Measurements from ENCODE around the gene TM4SF18. TPM values are rescaled to one million over a fixed set of nuclear protein-coding genes. Genes with fewer than 3 reads are reported as not detected.
A peak's percentile ranks its signal among the peaks of the same experiment; 100 is the strongest.
"Not testable (repeated sequence)": the region's sequence is repeated elsewhere in the genome, so short reads cannot be mapped to it uniquely, and the experiment has no call there.

Gene TM4SF18
- total RNA-seq, 2 donors from 2014 or later, result not detected

DNA sequence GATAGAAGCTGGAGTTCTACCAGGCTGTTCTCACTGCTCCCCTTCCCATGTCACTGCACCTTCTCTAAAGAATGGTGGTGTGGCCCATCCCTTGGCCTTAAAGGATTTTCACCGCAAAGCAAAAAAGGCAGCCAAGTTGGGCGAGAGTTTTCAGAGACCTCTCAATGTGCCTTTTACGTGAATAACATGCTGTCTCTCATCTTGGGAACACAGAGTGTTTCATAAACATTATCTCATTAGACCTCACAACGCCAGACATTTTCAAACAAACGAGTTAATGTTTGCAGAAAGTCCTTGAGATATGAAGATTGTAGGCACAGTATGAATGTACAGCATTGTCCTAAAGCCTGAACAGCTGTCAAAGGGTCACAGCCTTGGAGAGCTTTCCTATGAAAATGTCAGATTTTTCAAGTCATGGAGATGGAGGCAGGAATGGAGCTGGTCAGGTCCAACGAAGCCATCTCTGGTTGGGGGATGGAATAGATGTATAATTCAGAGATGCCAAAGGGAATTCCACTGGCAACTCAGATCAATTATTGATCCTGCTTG is 22.7 kb upstream of the TM4SF18 start:
- no peak for ATAC-seq
- no peaks in the 10 kb centered on the region for H3K4me1 Mint-ChIP-seq (ENCODE audit: low read depth in 2 of 2)
- H3K4me3 Mint-ChIP-seq, result no peak overlapping the region
- no peaks in the 10 kb centered on the region for H3K36me3 Mint-ChIP-seq
- H3K9me3 Mint-ChIP-seq, result no peaks in the 10 kb centered on the region
- H3K27ac Mint-ChIP-seq, result no peak overlapping the region
- DNase-seq (ENCODE audit: low spot score), result no peak
- peaks cover 10 to 38% of the 10 kb centered on the region in 2 donors for H3K27me3 Mint-ChIP-seq

DNA sequence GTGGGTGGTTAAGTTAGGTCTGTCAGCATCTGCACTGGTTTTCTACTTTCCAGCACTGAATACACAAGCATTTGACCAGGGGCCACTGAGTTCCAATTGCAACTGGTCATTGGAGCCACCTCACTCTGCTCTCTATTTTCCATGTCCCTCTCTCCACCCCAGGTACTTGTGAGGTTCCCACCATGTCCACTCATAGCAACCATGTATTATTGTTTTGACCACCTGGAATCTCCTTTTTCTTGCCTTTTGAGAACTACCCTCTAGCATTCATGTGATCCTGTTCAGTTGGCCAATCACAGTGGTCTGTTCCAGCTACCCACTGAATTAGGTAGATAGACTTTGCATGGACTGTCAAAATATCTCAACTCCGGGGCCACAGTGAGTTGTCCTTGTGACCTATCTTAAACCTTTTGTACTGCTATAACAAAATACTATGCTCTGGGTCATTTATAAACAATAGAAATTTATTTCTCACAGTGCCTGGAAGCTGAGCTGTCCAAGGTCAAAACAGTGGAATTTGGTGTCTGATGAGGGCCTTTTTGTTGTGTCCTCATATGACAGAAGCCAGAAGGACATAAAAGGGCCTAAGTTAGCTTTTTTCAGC is 20.2 kb upstream of the TM4SF18 start:
- no peak overlapping the region for H3K4me3 Mint-ChIP-seq
- DNase-seq (ENCODE audit: low spot score) (no peak), ATAC-seq (no peak)
- H3K27ac Mint-ChIP-seq, result no peak overlapping the region
- H3K36me3 Mint-ChIP-seq, result no peaks in the 10 kb centered on the region
- no peaks in the 10 kb centered on the region for H3K9me3 Mint-ChIP-seq
- peaks cover 10 to 40% of the 10 kb centered on the region in 2 donors for H3K27me3 Mint-ChIP-seq
- no peaks in the 10 kb centered on the region for H3K4me1 Mint-ChIP-seq (ENCODE audit: low read depth in 2 of 2)

DNA sequence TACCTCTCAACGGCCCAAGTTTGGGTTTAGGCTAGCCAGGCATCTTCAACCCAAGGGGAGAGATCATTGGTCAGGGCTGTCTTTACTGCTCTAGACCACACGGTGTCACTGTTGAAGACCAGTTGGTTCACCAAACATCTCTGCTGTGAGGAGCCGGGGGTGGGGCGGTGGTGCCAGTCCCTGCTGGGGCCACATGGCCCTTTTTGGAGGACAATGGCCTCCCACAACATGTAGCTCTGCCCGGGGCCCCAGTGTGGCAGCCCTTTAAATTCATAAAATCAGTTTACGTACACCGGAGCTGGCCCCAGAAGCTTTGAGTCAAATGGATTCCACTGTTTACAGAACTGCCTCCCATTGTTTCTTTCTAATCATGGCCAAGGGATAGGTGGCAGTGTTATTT is 19.1 kb upstream of the TM4SF18 start:
- no peak overlapping the region for H3K27ac Mint-ChIP-seq
- peaks cover 7 to 31% of the 10 kb centered on the region in 2 donors for H3K27me3 Mint-ChIP-seq
- H3K9me3 Mint-ChIP-seq, result no peaks in the 10 kb centered on the region
- no peaks in the 10 kb centered on the region for H3K36me3 Mint-ChIP-seq
- peak; percentile 77 to 83 for ATAC-seq
- no peaks in the 10 kb centered on the region for H3K4me1 Mint-ChIP-seq (ENCODE audit: low read depth in 2 of 2)
- no peak overlapping the region for H3K4me3 Mint-ChIP-seq
- peak; percentile 64 for DNase-seq (ENCODE audit: low spot score)

DNA sequence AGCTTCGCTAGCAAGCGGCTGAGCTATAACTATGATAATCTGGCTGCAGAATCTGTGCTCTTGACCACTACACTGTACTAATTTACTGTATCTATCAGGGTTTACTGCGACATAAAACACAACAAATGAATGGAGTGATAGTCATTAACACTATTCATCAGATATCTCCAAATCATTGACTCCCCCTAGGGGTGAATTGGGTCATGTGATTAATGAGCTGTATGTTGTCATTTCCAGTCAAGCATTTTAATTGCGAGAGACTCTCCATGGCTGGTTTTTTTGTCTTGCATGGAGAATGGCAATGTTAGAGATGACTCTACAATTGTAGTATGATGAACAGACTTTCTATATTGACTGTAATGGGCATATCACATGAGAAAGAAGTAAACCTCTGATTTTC is 10.5 kb upstream of the TM4SF18 start:
- H3K36me3 Mint-ChIP-seq, result no peaks in the 10 kb centered on the region
- H3K9me3 Mint-ChIP-seq, result no peaks in the 10 kb centered on the region
- H3K27me3 Mint-ChIP-seq, result peaks cover 18 to 52% of the 10 kb centered on the region in 2 donors
- no peak overlapping the region for H3K4me3 Mint-ChIP-seq
- H3K4me1 Mint-ChIP-seq (ENCODE audit: low read depth in 2 of 2), result no peaks in the 10 kb centered on the region
- no peak for ATAC-seq
- H3K27ac Mint-ChIP-seq, result no peak overlapping the region
- no peak for DNase-seq (ENCODE audit: low spot score)

DNA sequence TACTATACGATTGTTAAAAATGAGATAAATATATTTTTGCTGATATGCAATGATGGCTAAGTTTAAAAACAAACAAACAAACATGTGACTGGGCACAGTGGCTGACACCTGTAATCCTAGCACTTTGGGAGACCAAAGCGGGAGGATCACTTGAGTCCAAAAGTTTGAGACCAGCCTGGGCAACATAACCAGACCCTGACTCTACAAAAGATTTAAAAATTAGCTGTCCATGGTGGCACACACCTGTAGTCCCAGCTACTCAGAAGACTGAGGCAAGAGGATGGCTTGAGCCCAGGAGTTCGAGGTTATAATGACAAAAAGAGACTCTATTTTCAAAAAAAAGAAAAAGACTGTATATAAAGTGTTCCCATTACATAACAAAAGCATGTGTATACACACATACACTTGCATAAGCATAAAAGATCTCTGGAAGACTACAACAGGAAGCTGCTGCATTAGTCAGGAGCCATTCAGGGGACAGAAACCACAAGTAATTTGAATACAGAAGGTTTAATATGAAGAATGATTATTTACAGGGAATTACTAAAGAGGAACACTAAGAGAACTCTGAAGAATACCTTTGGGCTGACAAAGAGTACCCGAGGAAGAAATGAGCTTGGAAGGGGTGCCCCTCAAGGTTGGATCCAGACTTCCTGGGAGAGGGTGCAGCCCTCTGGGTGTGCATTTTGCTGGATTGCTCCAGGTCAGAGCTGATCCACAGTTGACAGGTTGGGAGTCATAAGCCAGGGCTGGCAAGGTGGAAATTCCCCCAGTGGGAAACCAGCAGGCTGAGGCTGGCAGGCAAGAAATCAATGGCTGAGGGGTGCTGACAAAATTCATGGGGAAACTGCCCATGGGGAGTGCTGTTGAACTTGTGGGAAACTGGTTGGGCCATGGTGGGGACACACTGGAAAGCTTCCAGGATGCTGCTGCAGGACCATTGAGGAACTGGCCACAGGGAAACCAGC is 9.3 kb upstream of the TM4SF18 start:
- H3K9me3 Mint-ChIP-seq, result no peaks in the 10 kb centered on the region
- H3K36me3 Mint-ChIP-seq, result no peaks in the 10 kb centered on the region
- no peak for ATAC-seq
- DNase-seq (ENCODE audit: low spot score), result no peak
- no peaks in the 10 kb centered on the region for H3K4me1 Mint-ChIP-seq (ENCODE audit: low read depth in 2 of 2)
- H3K27ac Mint-ChIP-seq, result no peak overlapping the region
- peaks cover 18 to 48% of the 10 kb centered on the region in 2 donors for H3K27me3 Mint-ChIP-seq
- no peak overlapping the region for H3K4me3 Mint-ChIP-seq

DNA sequence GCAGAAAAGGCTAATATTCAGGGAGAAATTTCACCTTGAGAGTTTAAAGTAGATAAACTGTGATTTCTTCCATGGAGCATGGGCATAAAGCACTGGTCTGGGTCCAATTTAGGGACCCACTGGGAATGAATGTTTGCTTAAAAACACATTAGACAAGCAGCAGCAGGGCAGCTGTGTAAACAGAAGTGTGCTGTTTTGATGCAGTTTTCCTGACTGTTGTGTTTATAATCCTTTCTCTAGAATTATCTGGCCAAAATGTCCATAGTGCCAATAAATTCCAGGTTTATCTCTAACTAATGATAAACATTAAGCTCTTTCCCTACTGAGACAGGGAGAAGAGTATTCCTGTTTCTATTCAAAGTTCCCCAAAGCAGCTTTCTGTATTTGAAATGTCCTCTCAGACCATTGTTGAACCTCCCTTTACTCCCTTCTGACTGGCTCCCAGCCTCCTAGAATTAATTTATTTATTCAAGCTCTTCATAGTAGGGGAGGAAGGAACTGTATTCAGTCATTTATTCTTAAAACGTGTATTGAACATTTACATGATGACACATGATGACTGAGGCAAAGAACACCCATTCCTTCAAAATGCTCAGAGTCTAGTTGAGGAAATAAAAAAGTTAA is 7.0 kb upstream of the TM4SF18 start:
- Mint-ChIP-seq H3K4me3 (no peak overlapping the region), H3K4me1 (ENCODE audit: low read depth in 2 of 2) (no peaks in the 10 kb centered on the region), H3K27ac (no peak overlapping the region), H3K27me3 (peaks cover 15 to 40% of the 10 kb centered on the region in 2 donors), H3K9me3 (no peaks in the 10 kb centered on the region), H3K36me3 (no peaks in the 10 kb centered on the region)
- DNase-seq (ENCODE audit: low spot score) (no peak), ATAC-seq (no peak)

DNA sequence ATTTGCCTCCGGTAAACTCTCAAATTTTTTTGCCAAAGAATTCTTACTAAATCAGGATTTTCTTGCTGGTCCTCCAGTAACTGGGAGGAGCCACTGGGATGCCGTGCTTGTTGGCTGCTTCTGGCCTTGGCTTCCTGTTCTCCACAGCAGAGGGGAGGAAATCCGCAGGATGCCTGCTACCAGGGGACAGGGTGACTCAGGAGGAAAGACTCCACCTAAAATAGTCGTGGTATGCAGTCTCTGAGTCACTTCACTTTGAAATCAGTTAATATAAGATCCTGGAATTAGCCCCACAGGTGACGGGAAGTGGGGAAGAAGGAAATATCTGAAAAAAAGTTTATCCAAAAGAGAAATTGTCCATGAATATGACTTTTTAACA is 6.5 kb upstream of the TM4SF18 start:
- no peak overlapping the region for H3K4me3 Mint-ChIP-seq
- ATAC-seq (no peak), DNase-seq (ENCODE audit: low spot score) (no peak)
- no peaks in the 10 kb centered on the region for H3K9me3 Mint-ChIP-seq
- H3K27me3 Mint-ChIP-seq, result peaks cover 15 to 40% of the 10 kb centered on the region in 2 donors
- H3K36me3 Mint-ChIP-seq, result no peaks in the 10 kb centered on the region
- H3K27ac Mint-ChIP-seq, result no peak overlapping the region
- H3K4me1 Mint-ChIP-seq (ENCODE audit: low read depth in 2 of 2), result no peaks in the 10 kb centered on the region

DNA sequence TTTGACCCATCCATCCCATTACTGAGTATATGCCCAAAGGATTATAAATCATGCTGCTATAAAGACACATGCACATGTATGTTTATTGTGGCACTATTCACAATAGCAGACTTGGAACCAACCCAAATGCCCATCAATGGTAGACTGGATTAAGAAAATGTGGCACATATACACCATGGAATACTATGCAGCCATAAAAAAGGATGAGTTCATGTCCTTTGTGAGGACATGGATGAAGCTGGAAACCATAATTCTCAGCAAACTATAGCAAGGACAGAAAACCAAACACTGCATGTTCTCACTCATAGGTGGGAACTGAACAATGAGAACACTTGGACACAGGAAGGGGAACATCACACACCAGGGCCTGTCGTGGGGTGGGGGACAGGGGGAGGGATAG is 4.0 kb upstream of the TM4SF18 start:
- not testable (repeated sequence) for H3K4me3 Mint-ChIP-seq; H3K36me3 Mint-ChIP-seq; DNase-seq (ENCODE audit: low spot score); H3K4me1 Mint-ChIP-seq (ENCODE audit: low read depth in 2 of 2); H3K9me3 Mint-ChIP-seq; H3K27ac Mint-ChIP-seq; ATAC-seq
- peaks cover 17 to 30% of the 10 kb centered on the region in 2 donors for H3K27me3 Mint-ChIP-seq

DNA sequence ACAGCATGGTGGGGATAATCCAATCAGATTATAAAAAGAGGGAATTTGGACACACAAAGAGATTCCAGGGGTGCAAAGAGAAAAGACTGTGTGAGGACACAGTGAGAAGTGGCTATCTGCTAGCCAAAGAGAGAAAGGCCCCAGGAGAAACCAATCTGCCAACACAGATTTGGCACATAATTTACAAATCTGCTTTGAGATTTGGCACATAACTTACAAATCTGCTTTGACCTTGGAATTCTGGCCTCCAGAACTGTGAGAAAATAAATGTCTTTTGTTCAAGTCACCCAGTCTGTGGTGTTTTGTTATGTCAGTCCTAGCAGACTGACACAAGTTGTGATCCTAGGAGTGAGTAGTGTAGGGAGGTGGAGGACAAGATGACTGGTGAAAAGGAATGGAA is 3.5 kb upstream of the TM4SF18 start:
- Mint-ChIP-seq H3K27ac (no peak overlapping the region), H3K9me3 (no peaks in the 10 kb centered on the region), H3K4me3 (no peak overlapping the region), H3K36me3 (no peaks in the 10 kb centered on the region), H3K4me1 (ENCODE audit: low read depth in 2 of 2) (no peaks in the 10 kb centered on the region), H3K27me3 (peaks cover 18 to 27% of the 10 kb centered on the region in 2 donors)
- DNase-seq (ENCODE audit: low spot score) (no peak), ATAC-seq (no peak)

DNA sequence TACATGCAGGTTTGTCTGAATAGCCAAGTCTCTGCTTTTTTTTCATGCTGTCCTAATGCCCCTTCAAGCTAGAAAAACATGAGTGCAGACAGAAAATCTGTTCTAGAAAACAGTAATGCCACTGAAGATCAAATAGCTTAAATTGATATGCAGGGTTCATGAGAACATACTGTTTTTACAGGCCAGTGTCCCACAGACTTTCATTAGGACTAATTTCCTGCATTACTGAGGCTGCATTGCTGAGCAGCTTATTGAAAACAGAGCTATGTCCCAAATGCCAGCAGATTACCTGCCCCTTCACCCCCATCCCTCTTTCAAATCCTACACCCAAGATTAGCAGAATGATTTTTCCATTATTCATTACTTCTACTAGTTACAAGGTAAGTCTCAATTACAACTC is 665 bp downstream of the TM4SF18 start:
- H3K4me1 Mint-ChIP-seq (ENCODE audit: low read depth in 2 of 2), result no peaks in the 10 kb centered on the region
- ATAC-seq (no peak), DNase-seq (ENCODE audit: low spot score) (no peak)
- no peak overlapping the region for H3K27ac Mint-ChIP-seq
- H3K9me3 Mint-ChIP-seq, result no peaks in the 10 kb centered on the region
- no peaks in the 10 kb centered on the region for H3K36me3 Mint-ChIP-seq
- peaks cover 10 to 15% of the 10 kb centered on the region in 2 donors for H3K27me3 Mint-ChIP-seq
- H3K4me3 Mint-ChIP-seq, result no peak overlapping the region

DNA sequence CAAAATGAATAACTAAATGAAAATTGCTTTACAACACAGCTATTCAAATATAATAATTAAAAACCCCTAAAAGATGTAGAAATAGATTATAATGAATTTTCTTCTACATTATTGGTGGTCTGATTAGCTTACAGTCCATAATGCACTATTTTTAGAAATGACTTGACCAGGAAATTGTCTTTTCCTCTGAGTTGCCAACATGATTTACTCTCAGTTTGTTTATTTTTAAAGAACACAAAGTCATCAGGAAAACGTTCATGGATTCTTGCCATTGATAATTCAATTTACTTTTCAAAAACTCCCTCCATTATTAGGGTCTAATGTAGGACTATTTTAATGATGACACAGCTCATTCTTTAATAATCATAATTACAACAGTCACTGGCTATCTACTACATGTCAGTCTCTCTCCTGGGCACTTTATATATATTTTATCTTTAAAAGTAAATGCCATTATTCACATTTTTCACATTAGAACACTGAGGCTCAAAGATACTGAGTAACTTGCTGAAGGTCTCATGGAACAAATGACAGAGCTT is 1.1 kb downstream of the TM4SF18 start:
- Mint-ChIP-seq H3K4me3 (no peak overlapping the region), H3K4me1 (ENCODE audit: low read depth in 2 of 2) (no peaks in the 10 kb centered on the region), H3K36me3 (no peaks in the 10 kb centered on the region), H3K27ac (no peak overlapping the region), H3K27me3 (peaks cover 11 to 15% of the 10 kb centered on the region in 2 donors), H3K9me3 (no peaks in the 10 kb centered on the region)
- DNase-seq (ENCODE audit: low spot score), result no peak
- ATAC-seq, result no peak

DNA sequence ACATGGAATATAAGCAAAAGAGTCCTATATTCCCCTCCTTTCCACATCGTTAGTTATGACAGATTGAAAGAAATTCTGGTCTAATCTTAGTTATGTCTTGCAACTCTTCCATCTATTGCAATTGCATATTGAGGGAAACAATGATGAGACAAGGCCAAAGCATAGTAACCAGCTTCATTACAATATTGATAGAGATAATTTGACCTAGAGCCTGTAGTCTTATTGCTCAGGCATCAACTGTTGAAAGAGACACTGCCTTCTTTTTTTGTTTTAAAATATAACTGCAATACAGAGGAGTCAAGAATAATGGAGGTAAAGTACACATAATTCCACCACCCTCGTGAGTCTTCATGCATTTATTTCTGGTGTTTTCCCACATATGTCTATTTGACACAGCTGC is 2.0 kb downstream of the TM4SF18 start:
- ATAC-seq, result no peak

DNA sequence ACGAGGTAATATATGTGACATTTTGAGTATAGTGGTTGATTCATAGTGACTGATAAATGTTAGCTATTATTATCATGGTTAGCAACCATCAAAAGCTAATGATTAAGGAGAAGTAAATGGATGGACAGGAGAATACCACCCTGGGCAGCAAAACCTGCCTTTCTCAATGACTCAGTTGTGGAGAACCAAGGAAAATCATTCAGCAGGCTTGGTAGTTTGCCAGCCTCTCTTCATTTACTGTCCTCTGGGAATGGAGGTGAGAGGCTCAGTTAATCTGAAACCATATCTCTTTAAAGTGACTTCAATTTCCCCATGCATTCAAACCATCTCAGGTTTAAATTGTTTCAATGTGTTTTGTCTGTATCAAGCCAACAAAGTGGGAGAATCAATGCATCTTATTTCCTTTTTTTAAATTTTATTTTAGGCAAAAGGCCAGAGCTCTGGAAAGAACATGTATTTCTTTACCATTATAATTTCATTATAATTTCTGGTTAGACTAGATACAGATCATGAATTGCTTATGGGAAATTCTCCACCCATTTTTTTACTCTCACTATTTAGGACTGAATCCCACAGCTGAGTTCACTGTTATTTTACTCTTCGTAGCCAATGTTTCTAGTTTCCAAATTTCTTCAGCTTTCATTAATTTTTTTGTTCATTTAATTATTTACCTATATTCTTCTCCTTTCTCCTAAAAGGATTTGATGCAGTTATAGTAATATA is 2.7 kb downstream of the TM4SF18 start:
- Mint-ChIP-seq H3K4me3 (no peak overlapping the region), H3K36me3 (no peaks in the 10 kb centered on the region), H3K27me3 (peaks cover 13 to 15% of the 10 kb centered on the region in 2 donors), H3K27ac (no peak overlapping the region), H3K4me1 (ENCODE audit: low read depth in 2 of 2) (no peaks in the 10 kb centered on the region), H3K9me3 (no peaks in the 10 kb centered on the region)
- no peak for ATAC-seq
- DNase-seq (ENCODE audit: low spot score), result no peak

More for the DNA sequence above, 2.0 kb downstream of the TM4SF18 start:
- H3K27ac Mint-ChIP-seq, result no peak overlapping the region
- no peaks in the 10 kb centered on the region for H3K36me3 Mint-ChIP-seq
- H3K4me3 Mint-ChIP-seq, result no peak overlapping the region
- no peak for DNase-seq (ENCODE audit: low spot score)
- H3K27me3 Mint-ChIP-seq, result peaks cover 13 to 15% of the 10 kb centered on the region in 2 donors
- no peaks in the 10 kb centered on the region for H3K9me3 Mint-ChIP-seq
- H3K4me1 Mint-ChIP-seq (ENCODE audit: low read depth in 2 of 2), result no peaks in the 10 kb centered on the region

Measured in natural killer cell treated with Interleukin-12 subunit alpha and Interleukin-12 subunit beta and Interleukin-15 and Interleukin-18, amount 100 ng/mL, for 72 hours (primary cell).